ENCODE data around the gene TSPAN9. TPM values are rescaled to one million over a fixed set of nuclear protein-coding genes. Genes with fewer than 3 reads are reported as not detected.

The TSPAN9 gene
- total RNA-seq, 8 experiments from 2014 or later: 7.9 to 35.6 (median 13.5) TPM

GRCh38 chr12:3187846-3188770, 110.9 kb downstream of the TSPAN9 start:
- Histone ChIP-seq H3K4me3 (no peak overlapping the region), H3K27ac (no peak overlapping the region), H3K4me1 (replicated peaks in 1 of 2) (peaks cover 8 to 14% of the 10 kb centered on the region in 2 donors)
- WGBS, 10 experiments: 50 to 100% (median 72%) methylated on average over 1 to 5 of the region's 17 CpGs; no CpG with 5 or more reads in 4 of the 10 experiments
- ATAC-seq (replicated peaks in 6 of 8): no peak
- in situ Hi-C loops (cut with MboI; ENCODE audit: low pct_unique_long_range_greater_than_20kb in 2 of 9, low sequenced_read_pairs in 9 of 9, unreplicated experiment in 9 of 9): no loop called here

- WGBS, 10 experiments: 17 to 33% (median 30%) methylated on average over 1 to 2 of the region's 2 CpGs; no CpG with 5 or more reads in 7 of the 10 experiments
- in situ Hi-C loops (cut with MboI; ENCODE audit: low pct_unique_long_range_greater_than_20kb in 2 of 9, low sequenced_read_pairs in 9 of 9, unreplicated experiment in 9 of 9): no loop called here
- Histone ChIP-seq H3K4me1 (replicated peaks in 1 of 2) (peaks cover 6 to 10% of the 10 kb centered on the region in 2 donors), H3K27ac (no peak overlapping the region), H3K4me3 (no peak overlapping the region)
- ATAC-seq (replicated peaks in 6 of 8): no peak
Measured at GRCh38 chr12:3189282-3189681, 112.1 kb downstream of the TSPAN9 start.

DNA sequence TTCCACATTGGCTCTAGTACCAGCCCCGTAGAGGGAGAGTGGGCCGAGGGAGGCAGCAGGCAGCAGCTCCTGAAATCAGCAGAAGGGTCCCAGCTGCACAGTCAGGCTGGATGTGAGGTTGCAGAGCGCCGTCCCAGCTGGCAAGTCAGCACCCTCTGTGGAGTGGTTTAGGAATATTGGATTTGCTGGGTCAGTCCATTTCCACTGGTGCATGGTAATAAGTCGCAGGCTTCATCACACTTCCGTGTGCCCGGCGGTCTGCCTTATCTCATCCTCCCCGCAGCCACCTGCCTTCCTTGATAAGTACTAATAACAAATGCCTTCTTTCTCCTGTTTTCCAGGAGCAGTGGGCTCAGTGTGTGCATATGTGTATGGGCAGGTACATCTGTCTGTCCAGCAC, 112.9 kb downstream of the TSPAN9 start:
- WGBS, 10 experiments: 30 to 93% (median 64%) methylated on average over 2 to 5 of the region's 9 CpGs; no CpG with 5 or more reads in 7 of the 10 experiments
- in situ Hi-C loops (cut with MboI; ENCODE audit: low pct_unique_long_range_greater_than_20kb in 2 of 9, low sequenced_read_pairs in 9 of 9, unreplicated experiment in 9 of 9): no loop called here
- H3K4me1 ChIP-seq (replicated peaks in 1 of 2): peaks cover 8 to 10% of the 10 kb centered on the region in 2 donors
- ATAC-seq (replicated peaks in 6 of 8): peak in 5 of 8 experiments; percentile 23 to 62 (median 54)
- no peak overlapping the region for H3K4me3 ChIP-seq
- no peak overlapping the region for H3K27ac ChIP-seq

- 100% methylated on average over 1 of the region's 2 CpGs; no CpG with 5 or more reads in 9 of the 10 experiments for WGBS, 10 experiments
- ATAC-seq (replicated peaks in 6 of 8): no peak
Measured at GRCh38 chr12:3191450-3191849, 114.3 kb downstream of the TSPAN9 start.

GRCh38 chr12:3192221-3192620, 115.0 kb downstream of the TSPAN9 start:
- in situ Hi-C loops (cut with MboI; ENCODE audit: low pct_unique_long_range_greater_than_20kb in 2 of 9, low sequenced_read_pairs in 9 of 9, unreplicated experiment in 9 of 9): no loop called here
- ATAC-seq (replicated peaks in 6 of 8): no peak
- H3K4me1 ChIP-seq (replicated peaks in 1 of 2): peaks cover 8 to 10% of the 10 kb centered on the region in 2 donors
- WGBS, 10 experiments: 81 to 100% (median 97%) methylated on average over 1 to 7 of the region's 10 CpGs; no CpG with 5 or more reads in 4 of the 10 experiments
- H3K27ac ChIP-seq: no peak overlapping the region
- H3K4me3 ChIP-seq: no peak overlapping the region

More at GRCh38 chr12:3191450-3191849, 114.3 kb downstream of the TSPAN9 start:
- no peak overlapping the region for H3K4me3 ChIP-seq
- no peak overlapping the region for H3K27ac ChIP-seq
- in situ Hi-C loops (cut with MboI; ENCODE audit: low pct_unique_long_range_greater_than_20kb in 2 of 9, low sequenced_read_pairs in 9 of 9, unreplicated experiment in 9 of 9): no loop called here
- H3K4me1 ChIP-seq (replicated peaks in 1 of 2): peaks cover 8 to 10% of the 10 kb centered on the region in 2 donors

DNA sequence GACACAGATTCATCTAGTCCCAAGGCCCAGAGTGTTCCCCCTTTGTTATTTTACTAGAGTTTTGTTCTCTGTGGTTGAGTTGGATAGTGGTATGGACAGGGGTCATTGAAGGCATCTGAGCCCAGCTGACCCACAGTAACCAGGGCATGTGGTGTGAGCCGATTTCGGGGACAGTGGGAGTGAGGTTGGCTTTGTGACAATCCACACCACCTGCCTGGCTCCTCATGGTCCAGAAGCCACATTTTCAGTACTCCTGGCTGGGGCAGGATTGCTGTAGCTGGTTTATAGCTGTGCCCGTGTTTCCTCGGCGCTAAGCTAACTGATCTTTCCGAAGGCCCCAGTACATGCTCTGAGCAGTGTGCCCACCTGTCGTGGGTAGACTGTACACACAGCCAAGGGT, 116.0 kb downstream of the TSPAN9 start:
- Histone ChIP-seq H3K27ac (no peak overlapping the region), H3K4me3 (no peak overlapping the region), H3K4me1 (replicated peaks in 1 of 2) (peaks cover 8 to 10% of the 10 kb centered on the region in 2 donors)
- in situ Hi-C loops (cut with MboI; ENCODE audit: low pct_unique_long_range_greater_than_20kb in 2 of 9, low sequenced_read_pairs in 9 of 9, unreplicated experiment in 9 of 9): no loop called here
- 30 to 96% (median 39%) methylated on average over 2 to 5 of the region's 7 CpGs; no CpG with 5 or more reads in 7 of the 10 experiments for WGBS, 10 experiments
- no peak for ATAC-seq (replicated peaks in 6 of 8)

DNA sequence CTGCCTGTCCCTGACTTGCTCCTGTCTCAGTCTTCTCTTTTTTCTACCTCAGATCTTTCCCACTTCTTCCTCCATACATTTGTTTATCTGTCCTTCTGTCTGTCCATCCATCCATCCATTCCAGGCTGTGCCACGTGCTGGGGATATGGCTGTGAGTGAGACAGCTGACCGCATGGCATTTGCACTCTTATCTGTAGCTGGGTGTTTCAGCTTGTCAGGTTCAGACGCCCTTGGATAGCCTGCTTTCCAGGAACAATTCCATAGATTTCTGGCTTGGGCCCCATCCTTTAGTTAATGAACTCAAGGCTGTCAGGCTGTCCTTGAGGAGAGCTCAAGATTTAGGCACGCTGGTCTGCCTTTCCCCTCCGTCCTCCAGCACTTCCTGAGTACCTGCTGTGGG, 116.6 kb downstream of the TSPAN9 start:
- WGBS, 10 experiments: 50 to 100% (median 76%) methylated on average over 2 to 3 of the region's 5 CpGs; no CpG with 5 or more reads in 4 of the 10 experiments
- Histone ChIP-seq H3K27ac (no peak overlapping the region), H3K4me3 (no peak overlapping the region), H3K4me1 (replicated peaks in 1 of 2) (peaks cover 8 to 10% of the 10 kb centered on the region in 2 donors)
- no peak for ATAC-seq (replicated peaks in 6 of 8)
- in situ Hi-C loops (cut with MboI; ENCODE audit: low pct_unique_long_range_greater_than_20kb in 2 of 9, low sequenced_read_pairs in 9 of 9, unreplicated experiment in 9 of 9): no loop called here

GRCh38 chr12:3195337-3195736, 118.2 kb downstream of the TSPAN9 start:
- in situ Hi-C loops (cut with MboI; ENCODE audit: low pct_unique_long_range_greater_than_20kb in 2 of 9, low sequenced_read_pairs in 9 of 9, unreplicated experiment in 9 of 9): no loop called here
- H3K27ac ChIP-seq: no peak overlapping the region
- WGBS, 10 experiments: 76 to 96% methylated on average over 3 of the region's 3 CpGs; no CpG with 5 or more reads in 8 of the 10 experiments
- no peak for ATAC-seq (replicated peaks in 6 of 8)
- no peak overlapping the region for H3K4me3 ChIP-seq
- H3K4me1 ChIP-seq (replicated peaks in 1 of 2): peaks cover 2 to 13% of the 10 kb centered on the region in 2 donors

GRCh38 chr12:3195859-3196483, 118.8 kb downstream of the TSPAN9 start:
- no peak for ATAC-seq (replicated peaks in 6 of 8)
- Histone ChIP-seq H3K27ac (no peak overlapping the region), H3K4me1 (replicated peaks in 1 of 2) (peaks cover under 1 to 13% of the 10 kb centered on the region in 2 donors), H3K4me3 (no peak overlapping the region)
- 78 to 100% (median 91%) methylated on average over 1 to 8 of the region's 14 CpGs; no CpG with 5 or more reads in 4 of the 10 experiments for WGBS, 10 experiments
- in situ Hi-C loops (cut with MboI; ENCODE audit: low pct_unique_long_range_greater_than_20kb in 2 of 9, low sequenced_read_pairs in 9 of 9, unreplicated experiment in 9 of 9): no loop called here

DNA sequence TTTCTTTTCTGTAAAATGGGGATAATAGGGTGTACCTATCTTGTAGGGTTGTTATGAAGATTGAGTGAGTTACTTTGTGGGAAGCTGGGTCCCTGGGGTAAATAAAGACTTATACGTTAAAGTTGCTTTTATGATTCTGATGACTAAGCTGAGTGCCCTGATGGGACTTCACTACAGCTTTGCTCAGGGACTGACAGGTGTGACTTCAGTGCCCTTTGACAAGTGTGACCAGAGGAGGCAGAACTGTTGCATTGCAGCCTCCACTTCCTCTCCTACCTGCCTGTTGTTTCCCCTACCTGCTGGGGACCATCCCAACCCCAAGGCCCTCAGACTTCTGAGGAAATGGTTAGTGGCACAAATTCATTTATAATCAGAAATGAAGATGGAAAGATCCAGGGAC, 119.3 kb downstream of the TSPAN9 start:
- ATAC-seq (replicated peaks in 6 of 8): no peak
- Histone ChIP-seq H3K27ac (no peak overlapping the region), H3K4me1 (replicated peaks in 1 of 2) (peaks cover 6 to 17% of the 10 kb centered on the region in 2 donors), H3K4me3 (no peak overlapping the region)
- 80 to 100% (median 100%) methylated on average over 1 of the region's 1 CpG; no CpG with 5 or more reads in 7 of the 10 experiments for WGBS, 10 experiments
- in situ Hi-C loops (cut with MboI; ENCODE audit: low pct_unique_long_range_greater_than_20kb in 2 of 9, low sequenced_read_pairs in 9 of 9, unreplicated experiment in 9 of 9): no loop called here

DNA sequence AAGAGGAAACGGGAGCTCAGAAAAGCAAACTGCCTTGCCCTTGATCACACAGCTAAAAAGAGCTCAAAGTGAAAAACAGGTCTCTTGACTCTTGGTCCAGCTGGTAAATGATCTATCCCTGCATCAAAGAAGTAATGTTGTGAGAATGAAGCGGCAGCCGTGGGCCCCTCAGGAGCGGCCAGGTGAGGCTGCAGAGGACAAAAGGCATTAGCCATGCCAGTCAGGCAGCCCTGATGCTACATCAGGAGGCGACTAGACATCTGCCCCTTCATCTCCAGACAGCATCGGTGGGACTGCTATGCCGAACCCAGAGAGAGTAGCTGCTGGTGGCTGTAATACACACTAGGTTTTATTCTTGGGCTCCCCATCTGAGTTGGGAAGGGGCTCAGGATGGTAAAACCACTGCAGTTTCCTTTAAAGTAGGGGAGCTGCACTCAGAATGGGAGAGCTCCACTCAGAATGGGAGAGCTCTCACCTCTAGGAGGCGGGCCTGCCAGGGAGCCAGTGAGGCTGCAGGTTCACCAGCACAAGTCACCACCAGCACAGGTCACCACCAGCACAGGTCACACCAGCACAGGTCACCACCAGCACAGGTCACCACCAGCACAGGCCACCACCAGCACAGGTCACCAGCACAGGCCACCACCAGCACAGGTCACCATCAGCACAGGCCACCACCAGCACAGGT, 120.1 kb downstream of the TSPAN9 start:
- Histone ChIP-seq H3K27ac (no peak overlapping the region), H3K4me1 (replicated peaks in 1 of 2) (peaks cover 12 to 23% of the 10 kb centered on the region in 2 donors), H3K4me3 (no peak overlapping the region)
- WGBS, 10 experiments: 69 to 100% (median 95%) methylated on average over 1 to 6 of the region's 8 CpGs; no CpG with 5 or more reads in 4 of the 10 experiments
- in situ Hi-C loops (cut with MboI; ENCODE audit: low pct_unique_long_range_greater_than_20kb in 2 of 9, low sequenced_read_pairs in 9 of 9, unreplicated experiment in 9 of 9): no loop called here
- ATAC-seq (replicated peaks in 6 of 8): no peak

DNA sequence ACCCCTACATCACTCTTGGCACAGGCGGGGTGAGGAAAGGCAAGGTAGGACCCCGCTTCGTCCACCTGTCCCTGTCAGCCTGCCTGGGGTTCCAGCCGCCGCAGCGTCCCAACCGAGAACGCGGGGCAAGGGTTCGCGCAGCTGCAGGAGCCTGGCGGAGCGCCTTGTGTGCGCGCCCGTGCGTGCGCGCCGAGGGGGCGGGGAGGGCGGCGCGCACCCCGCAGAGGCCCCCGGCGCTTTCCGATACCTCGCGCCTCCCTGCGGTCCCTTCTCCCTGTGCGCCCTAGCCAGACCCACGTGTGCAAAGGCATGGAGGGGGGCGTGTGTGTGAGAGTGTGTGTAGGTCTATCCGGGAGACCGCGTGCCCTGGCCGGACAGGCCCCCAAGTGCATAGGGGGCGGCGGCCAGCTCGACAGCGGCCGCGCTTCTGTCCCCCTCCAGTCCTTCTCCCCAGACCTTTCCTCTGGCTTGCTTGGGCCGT, 122.4 kb downstream of the TSPAN9 start:
- Histone ChIP-seq H3K4me3 (peak overlapping the region; percentile 35 to 45 (median 42)), H3K4me1 (replicated peaks in 1 of 2) (peaks cover 22 to 32% of the 10 kb centered on the region in 2 donors), H3K27ac (peak overlapping the region; percentile 16 to 56)
- peak; percentile 69 to 86 (median 81) for ATAC-seq (replicated peaks in 6 of 8)
- in situ Hi-C loops (cut with MboI; ENCODE audit: low pct_unique_long_range_greater_than_20kb in 2 of 9, low sequenced_read_pairs in 9 of 9, unreplicated experiment in 9 of 9): loop anchor here in 1 of 9 experiments (10.0 kb wide), 2 partner anchors 65 to 75 kb away; no protein-coding TSS in a partner anchor
- WGBS, 10 experiments: 0 to 1% methylated on average over 1 to 12 of the region's 45 CpGs; no CpG with 5 or more reads in 8 of the 10 experiments

All from motor neuron (in vitro differentiated cells).